Lower leg skin (tissue), 3 donors: ENCODE measurements around the gene ITIH2.

ENCODE experiments used
- POLR2A ChIP-seq, 2 donors: fragments of 450-650 bp; IDR thresholded peaks; one replicate each; pipeline ENCODE4 v1.6.1; 2016 to 2017; ENCODE audit warnings: antibody characterized with exemption in 2 of 2, mild to moderate bottlenecking in 1 of 2, moderate library complexity in 1 of 2
- TF ChIP-seq, protein P1 (sequence below), 3 donors: fragments of 450-650 bp; IDR thresholded peaks; one replicate each; pipeline ENCODE4 v1.5.1; 2016; ENCODE audit warnings: antibody characterized with exemption in 3 of 3, mild to moderate bottlenecking in 3 of 3, moderate library complexity in 2 of 3

DNA sequence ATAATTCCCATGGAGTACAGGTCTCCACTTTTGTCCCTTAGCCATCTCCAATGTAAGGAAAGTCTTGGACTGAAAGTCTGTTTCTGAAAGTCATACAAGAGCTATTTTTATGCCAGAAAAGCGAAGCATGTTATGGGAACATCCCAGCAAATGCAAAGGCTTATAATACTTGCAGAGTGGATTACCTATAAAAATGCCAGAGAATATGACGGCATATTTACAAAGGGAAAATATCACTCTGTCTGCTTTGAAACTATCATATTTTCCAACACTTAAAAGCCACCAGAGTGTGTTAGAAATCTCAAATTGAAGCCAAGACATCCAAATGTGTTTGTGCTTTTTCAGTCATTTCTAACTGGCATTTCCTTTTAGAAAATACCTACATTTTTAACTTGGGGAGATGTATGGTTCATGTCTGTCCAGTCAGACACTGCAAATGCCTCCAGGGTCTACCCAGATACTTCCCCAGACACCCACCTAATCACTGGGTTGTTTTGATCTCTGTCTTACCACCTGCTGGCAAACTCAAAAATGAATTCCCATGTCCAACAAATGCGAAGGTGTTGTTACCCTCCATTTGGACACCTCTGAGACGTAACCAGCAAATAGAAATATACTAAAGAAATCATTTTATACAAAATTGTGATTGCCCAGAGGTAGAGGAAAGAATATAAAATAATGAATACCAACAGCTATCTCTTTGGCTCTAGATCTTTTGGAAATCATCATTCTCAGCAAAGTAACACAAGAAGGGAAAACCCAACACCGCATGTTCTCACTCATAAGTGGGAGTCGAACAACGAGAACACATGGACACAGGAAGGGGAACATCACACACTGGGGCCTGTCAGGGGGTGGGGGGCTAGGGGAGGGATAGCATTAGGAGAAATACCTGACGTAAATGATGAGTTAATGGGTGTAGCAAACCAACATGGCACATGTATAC, 1.2 kb downstream of the ITIH2 start:
- TF ChIP-seq, protein P1, sequence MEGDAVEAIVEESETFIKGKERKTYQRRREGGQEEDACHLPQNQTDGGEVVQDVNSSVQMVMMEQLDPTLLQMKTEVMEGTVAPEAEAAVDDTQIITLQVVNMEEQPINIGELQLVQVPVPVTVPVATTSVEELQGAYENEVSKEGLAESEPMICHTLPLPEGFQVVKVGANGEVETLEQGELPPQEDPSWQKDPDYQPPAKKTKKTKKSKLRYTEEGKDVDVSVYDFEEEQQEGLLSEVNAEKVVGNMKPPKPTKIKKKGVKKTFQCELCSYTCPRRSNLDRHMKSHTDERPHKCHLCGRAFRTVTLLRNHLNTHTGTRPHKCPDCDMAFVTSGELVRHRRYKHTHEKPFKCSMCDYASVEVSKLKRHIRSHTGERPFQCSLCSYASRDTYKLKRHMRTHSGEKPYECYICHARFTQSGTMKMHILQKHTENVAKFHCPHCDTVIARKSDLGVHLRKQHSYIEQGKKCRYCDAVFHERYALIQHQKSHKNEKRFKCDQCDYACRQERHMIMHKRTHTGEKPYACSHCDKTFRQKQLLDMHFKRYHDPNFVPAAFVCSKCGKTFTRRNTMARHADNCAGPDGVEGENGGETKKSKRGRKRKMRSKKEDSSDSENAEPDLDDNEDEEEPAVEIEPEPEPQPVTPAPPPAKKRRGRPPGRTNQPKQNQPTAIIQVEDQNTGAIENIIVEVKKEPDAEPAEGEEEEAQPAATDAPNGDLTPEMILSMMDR (IDR thresholded peaks at IDR 0.05): no peak
- TF ChIP-seq POLR2A (IDR thresholded peaks at IDR 0.05): no peak
